GM13977 (cell line): Measurements from ENCODE around the gene LSS.
"Not testable (repeated sequence)": the region's sequence is repeated elsewhere in the genome, so short reads cannot be mapped to it uniquely, and the experiment has no call there.

Source experiments
- DNase-seq: peaks from one replicate; pipeline ENCODE4 v3.0.0; 2012; ENCODE audit warnings: low spot score
- CTCF ChIP-seq: IDR thresholded peaks from 2 replicates; pipeline ENCODE4 v1.5.1; 2012; ENCODE audit warnings: mild to moderate bottlenecking, control low read depth; ENCODE audit not compliant: insufficient read depth; ENCODE audit errors: extremely low read depth, missing control alignments
- in situ Hi-C: fragments of 300-500 bp; cut with MboI; formaldehyde crosslinking; loops from one replicate; pipeline ENCODE4 v1.12.0; 2022; ENCODE audit warnings: low sequenced_read_pairs, low pct_unique_long_range_greater_than_20kb, mixed read lengths, inconsistent platforms; ENCODE audit not compliant: unreplicated experiment

Gene LSS

GRCh38 chr21:46147429-46147828 lies 81.1 kb downstream of the LSS start:
- DNase-seq: peak; percentile 80
- TF ChIP-seq CTCF: peak; percentile 74
- in situ Hi-C loops: not testable (repeated sequence)

GRCh38 chr21:46146856-46147255 lies 81.7 kb downstream of the LSS start:
- no peak for DNase-seq
- TF ChIP-seq CTCF: no peak
- in situ Hi-C loops: no loop called here

- TF ChIP-seq CTCF: no peak
- in situ Hi-C loops: no loop called here
- DNase-seq: no peak
Measured at GRCh38 chr21:46145840-46146691, 82.5 kb downstream of the LSS start.

- no peak for DNase-seq
- no peak for TF ChIP-seq CTCF
- in situ Hi-C loops: no loop called here
Measured at GRCh38 chr21:46145159-46145839, 83.3 kb downstream of the LSS start.

GRCh38 chr21:46144464-46145070 lies 84.0 kb downstream of the LSS start:
- no peak for TF ChIP-seq CTCF
- no peak for DNase-seq
- in situ Hi-C loops: no loop called here

- no peak for DNase-seq
- TF ChIP-seq CTCF: no peak
- in situ Hi-C loops: no loop called here
Measured at GRCh38 chr21:46142582-46143473, 85.7 kb downstream of the LSS start.
